DND-41 (cell line): Measurements from ENCODE around the gene NCOA3.

Experiments
- CTCF ChIP-seq: IDR thresholded peaks from 2 replicates; pipeline ENCODE4 v1.5.1; 2012; ENCODE audit warnings: borderline replicate concordance, low read length, moderate library complexity, mild to moderate bottlenecking; ENCODE audit not compliant: poor library complexity, severe bottlenecking; ENCODE audit errors: extremely low read depth
- EZH2 ChIP-seq: IDR thresholded peaks from 3 replicates; pipeline ENCODE4 v1.6.1; 2012; ENCODE audit warnings: borderline replicate concordance, low read depth, mild to moderate bottlenecking, moderate library complexity, low read length, inconsistent platforms; ENCODE audit not compliant: severe bottlenecking

DNA sequence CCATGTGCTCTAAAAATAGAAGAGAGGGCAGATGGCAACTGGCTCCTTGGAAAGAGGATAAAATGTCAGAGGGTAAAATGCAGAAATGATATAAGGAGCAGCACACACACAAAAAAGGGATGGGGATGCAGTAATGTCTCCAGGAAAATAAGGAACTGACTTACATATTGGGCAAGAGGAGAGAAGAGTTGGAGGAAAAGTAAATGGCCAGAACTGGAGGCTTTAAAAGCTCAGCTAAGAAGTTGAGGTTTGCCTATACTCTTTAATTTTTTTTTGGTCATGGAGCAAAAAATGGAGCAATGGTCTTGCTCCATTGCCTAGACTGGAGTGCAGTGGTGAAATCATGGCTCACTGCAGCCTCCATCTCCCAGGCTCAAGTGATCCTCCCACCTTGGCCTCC, 189.9 kb downstream of the NCOA3 start:
- TF ChIP-seq CTCF (no peak), EZH2 (no peak)
